PC-3 (cell line): Measurements from ENCODE around the gene LRRC28. TPM values are rescaled to one million over a fixed set of nuclear protein-coding genes. Genes with fewer than 3 reads are reported as not detected.

Experiments
- ATAC-seq: fragments of 200-7000 bp; cut with Tn5 transposase; 2 replicates; pipeline ENCODE4 v1.9.1; 2020; ENCODE audit warnings: mild to moderate bottlenecking, moderate library complexity
- BruUV-seq: library from RNA; stranded (reverse); fragments of 400-500 nt; replicated peaks from 2 replicates; lab custom pipeline; 2021; lab: Mats Ljungman, UMichigan
- CTCF ChIA-PET: fragments of 300-600 bp; sonication (Branson Sonifier 250); formaldehyde crosslinking; loops from one replicate; lab custom pipeline; 2022; ENCODE audit warnings: antibody characterized with exemption; lab: Charles Lee
- POLR2A ChIA-PET: fragments of 300-600 bp; sonication (Branson Sonifier 250); formaldehyde crosslinking; loops from one replicate; lab custom pipeline; 2022; ENCODE audit warnings: antibody characterized with exemption; ENCODE audit not compliant: unreplicated experiment; lab: Charles Lee
- DNase-seq: peaks from one replicate; pipeline ENCODE4 v3.0.0-alpha.2; 2015
- H2AFZ ChIP-seq: fragments of 300-600 bp; sonication (generic); 2 replicates; pipeline ENCODE4 v1.6.0; 2016; ENCODE audit warnings: antibody characterized with exemption, low read length
- H3F3A ChIP-seq: fragments of 300-600 bp; sonication (generic); one replicate; pipeline ENCODE4 v1.6.0; 2017; ENCODE audit warnings: antibody characterized with exemption, low read length, control low read depth, mild to moderate bottlenecking; ENCODE audit not compliant: unreplicated experiment
- H3K27ac ChIP-seq: fragments of 300-600 bp; sonication (generic); 2 replicates; pipeline ENCODE4 v1.5.1; 2016; ENCODE audit warnings: mild to moderate bottlenecking, low read length
- H3K27me3 ChIP-seq: fragments of 300-600 bp; sonication (generic); 2 replicates; pipeline ENCODE4 v1.6.1; 2016; ENCODE audit warnings: low read length, mixed read lengths
- H3K36me3 ChIP-seq: fragments of 300-600 bp; sonication (generic); 2 replicates; pipeline ENCODE4 v1.6.1; 2016; ENCODE audit warnings: low read depth, mixed run types, low read length, mixed read lengths
- H3K4me1 ChIP-seq: fragments of 300-600 bp; sonication (generic); 2 replicates; pipeline ENCODE4 v1.5.1; 2016; ENCODE audit warnings: low read length; ENCODE audit not compliant: insufficient read depth
- H3K4me2 ChIP-seq: fragments of 300-600 bp; sonication (generic); 2 replicates; pipeline ENCODE4 v1.6.0; 2016; ENCODE audit warnings: low read length
- H3K4me3 ChIP-seq: fragments of 300-600 bp; sonication (generic); 2 replicates; pipeline ENCODE4 v1.5.1; 2016; ENCODE audit warnings: mild to moderate bottlenecking, low read length, mixed read lengths
- H3K79me2 ChIP-seq: fragments of 300-600 bp; sonication (generic); 2 replicates; pipeline ENCODE4 v1.6.1; 2017; ENCODE audit warnings: low read length, mixed read lengths
- H3K9ac ChIP-seq: fragments of 300-600 bp; sonication (generic); 2 replicates; pipeline ENCODE4 v1.6.0; 2016; ENCODE audit warnings: mild to moderate bottlenecking, low read length
- H3K9me2 ChIP-seq: fragments of 300-600 bp; sonication (generic); replicated peaks from 2 replicates; pipeline ENCODE4 v1.6.1; 2016; ENCODE audit warnings: mixed run types, low read length, mixed read lengths
- H3K9me3 ChIP-seq: fragments of 300-600 bp; sonication (generic); 2 replicates; pipeline ENCODE4 v1.6.1; 2016; ENCODE audit warnings: low read length, mixed read lengths
- H4K20me1 ChIP-seq: fragments of 300-600 bp; sonication (generic); 2 replicates; pipeline ENCODE4 v1.6.1; 2016; ENCODE audit warnings: low read length, mixed read lengths
- CTCF ChIP-seq: fragments of 300-600 bp; sonication (generic); conservative IDR thresholded peaks from 2 replicates; pipeline ENCODE4 v1.5.1; 2017; ENCODE audit warnings: antibody characterized with exemption, low read depth, mild to moderate bottlenecking, low read length
- EZH2 ChIP-seq: fragments of 300-600 bp; sonication (generic); IDR thresholded peaks from one replicate; pipeline ENCODE4 v1.6.1; 2017; ENCODE audit warnings: antibody characterized with exemption, mild to moderate bottlenecking, low read length; ENCODE audit not compliant: unreplicated experiment
- EZH2phosphoT487 ChIP-seq: fragments of 300-600 bp; sonication (generic); IDR thresholded peaks from 2 replicates; pipeline ENCODE4 v1.6.1; 2018; ENCODE audit warnings: mild to moderate bottlenecking, antibody characterized with exemption, low read length, borderline replicate concordance
- intact Hi-C: fragments of 100-400 bp; cut with micrococcal nuclease; formaldehyde crosslinking; loops from 2 replicates; pipeline ENCODE4 v1.9.0; 2023
- total RNA-seq: library from RNA; depleted of rRNA; stranded (reverse); fragments of >200 nt; gene quantifications from 2 replicates; pipeline ENCODE4 v1.2.3, GENCODE V29; 2014

LRRC28 gene
- total RNA-seq, 1 experiment from 2014 or later = 10.6 TPM

GRCh38 chr15:99320374-99321215 is 69.3 kb downstream of the LRRC28 start:
- Histone ChIP-seq H3K36me3 (no peaks in the 10 kb centered on the region), H3K9me2 (no peaks in the 10 kb centered on the region), H3K27ac (no peak overlapping the region), H3K4me3 (no peak overlapping the region), H3K4me1 (peaks cover 40% of the 10 kb centered on the region), H4K20me1 (no peaks in the 10 kb centered on the region), H3K9me3 (no peaks in the 10 kb centered on the region), H3F3A (no peaks in the 10 kb centered on the region), H3K79me2 (no peaks in the 10 kb centered on the region), H3K27me3 (no peaks in the 10 kb centered on the region), H3K4me2 (no peak overlapping the region), H3K9ac (no peak overlapping the region), H2AFZ (no peak overlapping the region)
- intact Hi-C loops = loop anchor here (5.0 kb wide), 1 partner anchor 68 kb away; the partner anchor contains the start of gene LRRC28
- no peak for TF ChIP-seq EZH2
- DNase-seq (peak; percentile 6), ATAC-seq (no peak)
- POLR2A ChIA-PET = no interaction called here
- CTCF ChIA-PET = no interaction called here
- BruUV-seq = no TSS peak

GRCh38 chr15:99321468-99321867 is 70.2 kb downstream of the LRRC28 start:
- peaks cover 37% of the 10 kb centered on the region for H3K4me1 ChIP-seq
- no peak overlapping the region for H3K9ac ChIP-seq
- no peak for ATAC-seq
- BruUV-seq = no TSS peak
- TF ChIP-seq EZH2 (no peak), CTCF (no peak), EZH2phosphoT487 (no peak)
- H3K4me3 ChIP-seq = no peak overlapping the region
- no peak overlapping the region for H2AFZ ChIP-seq
- H4K20me1 ChIP-seq = no peaks in the 10 kb centered on the region
- no peaks in the 10 kb centered on the region for H3K36me3 ChIP-seq
- no peaks in the 10 kb centered on the region for H3F3A ChIP-seq
- H3K9me3 ChIP-seq = no peaks in the 10 kb centered on the region
- no peak for DNase-seq
- no peaks in the 10 kb centered on the region for H3K9me2 ChIP-seq
- POLR2A ChIA-PET = no interaction called here
- H3K27ac ChIP-seq = no peak overlapping the region
- no peak overlapping the region for H3K4me2 ChIP-seq
- CTCF ChIA-PET = no interaction called here
- H3K27me3 ChIP-seq = no peaks in the 10 kb centered on the region
- no peaks in the 10 kb centered on the region for H3K79me2 ChIP-seq
- intact Hi-C loops = loop anchor here (5.0 kb wide), 1 partner anchor 69 kb away; the partner anchor contains the start of gene LRRC28

GRCh38 chr15:99322643-99323405 is 71.5 kb downstream of the LRRC28 start:
- Histone ChIP-seq H3K79me2 (no peaks in the 10 kb centered on the region), H3K36me3 (no peaks in the 10 kb centered on the region), H3K9me2 (no peaks in the 10 kb centered on the region), H4K20me1 (no peaks in the 10 kb centered on the region), H2AFZ (no peak overlapping the region), H3K4me2 (0 out of 2 replicates have a peak overlapping the region, but pooled peaks have one; percentile 81), H3K4me3 (no peak overlapping the region), H3K27ac (no peak overlapping the region), H3F3A (no peaks in the 10 kb centered on the region), H3K27me3 (no peaks in the 10 kb centered on the region), H3K9me3 (no peaks in the 10 kb centered on the region), H3K9ac (no peak overlapping the region), H3K4me1 (peaks cover 37% of the 10 kb centered on the region)
- intact Hi-C loops = loop anchor here (5.0 kb wide), 1 partner anchor 71 kb away; the partner anchor contains the start of gene LRRC28
- CTCF ChIA-PET = no interaction called here
- no peak for ATAC-seq
- no peak for DNase-seq
- no TSS peak for BruUV-seq
- TF ChIP-seq CTCF (no peak), EZH2phosphoT487 (no peak), EZH2 (no peak)
- POLR2A ChIA-PET = no interaction called here
